HG02678 (cell line): ENCODE results near the gene SGSM1.

ENCODE experiments used
- ATAC-seq: cut with Tn5 transposase; IDR thresholded peaks from one replicate; pipeline ENCODE4 v1.9.1; 2021; ENCODE audit warnings: mild to moderate bottlenecking, moderate library complexity; ENCODE audit not compliant: unreplicated experiment

SGSM1 gene

GRCh38 chr22:24947383-24947782, 141.4 kb downstream of the SGSM1 start:
- no peak for ATAC-seq

GRCh38 chr22:24947881-24948280, 141.9 kb downstream of the SGSM1 start:
- ATAC-seq: no peak

GRCh38 chr22:24948356-24949202, 142.6 kb downstream of the SGSM1 start:
- ATAC-seq: no peak

- ATAC-seq: no peak
These were observed 144.4 kb downstream of the SGSM1 start for GRCh38 chr22:24950272-24950902.

- no peak for ATAC-seq
These were observed 146.2 kb downstream of the SGSM1 start, which contains the start of gene KIAA1671 for GRCh38 chr22:24951942-24952836. Gene KIAA1671 (plus strand): TSS chr22:24952716. CDS start chr22:25028000, 75,284 bp downstream.

- ATAC-seq: no peak
These were observed 146.9 kb downstream of the SGSM1 start for GRCh38 chr22:24952837-24953383.

GRCh38 chr22:24953384-24954113, 147.5 kb downstream of the SGSM1 start:
- ATAC-seq: no peak

GRCh38 chr22:24954114-24954463, 148.1 kb downstream of the SGSM1 start:
- no peak for ATAC-seq

GRCh38 chr22:24954856-24955255, 148.8 kb downstream of the SGSM1 start:
- ATAC-seq: no peak

- no peak for ATAC-seq
These were observed 151.0 kb downstream of the SGSM1 start for GRCh38 chr22:24957043-24957442.

GRCh38 chr22:24961217-24961844, 155.3 kb downstream of the SGSM1 start:
- no peak for ATAC-seq

- ATAC-seq: no peak
These were observed 156.1 kb downstream of the SGSM1 start for GRCh38 chr22:24962094-24962493.

GRCh38 chr22:24962835-24963234, 156.8 kb downstream of the SGSM1 start:
- no peak for ATAC-seq

- ATAC-seq: no peak
These were observed 158.4 kb downstream of the SGSM1 start for GRCh38 chr22:24964441-24964840.

GRCh38 chr22:24965822-24966626, 160.0 kb downstream of the SGSM1 start:
- ATAC-seq: no peak

GRCh38 chr22:24968066-24968561, 162.1 kb downstream of the SGSM1 start:
- no peak for ATAC-seq

GRCh38 chr22:24969560-24970301, 163.7 kb downstream of the SGSM1 start:
- ATAC-seq: no peak

- no peak for ATAC-seq
These were observed 166.4 kb downstream of the SGSM1 start for GRCh38 chr22:24972369-24972768.
